OCI-LY3 (cell line): ENCODE data around the gene ADH4.

Experiments used
- CTCF ChIP-seq: fragments of 200-600, 300-600 bp; sonication (generic); IDR thresholded peaks from 2 replicates; pipeline ENCODE4 v1.5.1; 2014; ENCODE audit warnings: antibody characterized with exemption, low read length, low read depth
- EZH2phosphoT487 ChIP-seq: fragments of 200-600 bp; shearing (Covaris generic); IDR thresholded peaks from 2 replicates; pipeline ENCODE4 v1.6.1; 2018; ENCODE audit warnings: antibody characterized with exemption, mixed run types, low read depth

- no peak for TF ChIP-seq CTCF
- no peak for TF ChIP-seq EZH2phosphoT487
These were observed 69.3 kb downstream of the ADH4 start for GRCh38 chr4:99074816-99075215.
